Tongue (tissue), 2 donors: ENCODE results near the gene MEGF6. TPM values are rescaled to one million over a fixed set of nuclear protein-coding genes. Genes with fewer than 3 reads are reported as not detected.

Source experiments
- DNase-seq: peaks from one replicate; pipeline ENCODE4 v3.0.0-alpha.2; 2015
- total RNA-seq: library from RNA; depleted of rRNA; stranded (reverse); fragments of >200 nt; gene quantifications from one replicate; pipeline ENCODE4 v1.2.3, GENCODE V29; 2014

Gene MEGF6
- total RNA-seq, 1 donor from 2014 or later, result 33.6 TPM

DNA sequence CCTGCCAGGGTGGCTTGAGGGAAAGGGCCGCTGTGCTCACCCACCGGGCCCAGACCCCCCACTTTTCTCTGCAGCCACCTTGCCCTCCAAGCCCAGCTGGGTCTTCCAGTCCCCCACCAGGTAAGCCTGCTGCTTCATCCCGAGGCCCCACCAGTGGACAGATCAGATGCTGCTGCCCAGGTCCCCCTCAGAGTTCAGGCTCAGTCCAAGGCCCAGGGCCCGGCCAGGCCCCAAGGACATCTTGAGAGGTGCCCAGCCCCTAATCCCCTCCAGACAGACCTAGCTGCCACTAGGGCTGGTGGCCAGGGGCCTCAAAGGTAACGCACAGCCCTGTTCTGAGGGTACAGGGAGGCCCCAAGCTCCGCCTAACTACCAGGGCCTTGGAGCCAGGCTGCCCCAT, 58.6 kb downstream of the MEGF6 start:
- DNase-seq, result no peak

DNA sequence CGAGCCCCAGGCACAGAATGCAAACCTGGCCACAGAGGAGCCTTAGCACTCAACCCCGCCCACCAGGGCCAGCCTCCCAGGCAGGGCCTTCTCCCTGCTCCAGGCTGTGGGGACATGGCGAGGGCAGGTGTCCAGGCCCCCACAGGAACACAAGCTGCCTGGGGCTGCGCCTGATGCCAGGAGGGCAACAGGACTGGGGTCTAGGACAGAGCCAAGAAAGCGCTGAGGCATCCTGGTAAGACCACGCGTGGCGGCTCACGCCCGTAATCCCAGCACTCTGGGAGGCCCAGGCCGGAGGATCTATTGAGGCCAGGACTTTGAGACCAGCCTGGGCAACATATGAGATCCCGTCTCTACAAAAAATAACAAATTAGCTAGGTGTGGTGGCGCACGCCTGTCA, 59.1 kb downstream of the MEGF6 start:
- no peak for DNase-seq

DNA sequence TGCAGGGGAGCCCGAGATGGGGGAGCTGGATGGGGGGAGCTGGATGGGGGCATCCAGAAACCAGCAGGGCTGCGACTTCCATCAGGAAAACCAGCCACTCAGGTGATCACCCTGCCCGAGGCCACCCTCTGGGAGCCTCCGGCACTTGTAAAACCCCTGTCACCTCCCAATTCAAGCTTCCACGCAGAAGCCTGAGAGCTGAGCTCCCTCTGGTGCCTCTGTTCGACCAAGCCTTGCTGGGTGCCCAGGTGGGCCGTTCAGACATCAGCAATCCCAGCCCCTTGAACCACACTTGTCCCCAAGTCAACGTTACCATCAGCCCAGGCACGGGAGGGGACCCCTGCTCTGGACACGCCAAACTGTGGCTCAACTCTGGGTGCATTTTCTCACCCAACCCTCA, 59.6 kb downstream of the MEGF6 start:
- DNase-seq, result no peak

- no peak for DNase-seq
These were observed 60.0 kb downstream of the MEGF6 start for GRCh38 chr1:3551290-3551678.

- no peak for DNase-seq
These were observed 60.6 kb downstream of the MEGF6 start for GRCh38 chr1:3550511-3551289.

- DNase-seq, result no peak
These were observed 62.4 kb downstream of the MEGF6 start for GRCh38 chr1:3548895-3549294.

DNA sequence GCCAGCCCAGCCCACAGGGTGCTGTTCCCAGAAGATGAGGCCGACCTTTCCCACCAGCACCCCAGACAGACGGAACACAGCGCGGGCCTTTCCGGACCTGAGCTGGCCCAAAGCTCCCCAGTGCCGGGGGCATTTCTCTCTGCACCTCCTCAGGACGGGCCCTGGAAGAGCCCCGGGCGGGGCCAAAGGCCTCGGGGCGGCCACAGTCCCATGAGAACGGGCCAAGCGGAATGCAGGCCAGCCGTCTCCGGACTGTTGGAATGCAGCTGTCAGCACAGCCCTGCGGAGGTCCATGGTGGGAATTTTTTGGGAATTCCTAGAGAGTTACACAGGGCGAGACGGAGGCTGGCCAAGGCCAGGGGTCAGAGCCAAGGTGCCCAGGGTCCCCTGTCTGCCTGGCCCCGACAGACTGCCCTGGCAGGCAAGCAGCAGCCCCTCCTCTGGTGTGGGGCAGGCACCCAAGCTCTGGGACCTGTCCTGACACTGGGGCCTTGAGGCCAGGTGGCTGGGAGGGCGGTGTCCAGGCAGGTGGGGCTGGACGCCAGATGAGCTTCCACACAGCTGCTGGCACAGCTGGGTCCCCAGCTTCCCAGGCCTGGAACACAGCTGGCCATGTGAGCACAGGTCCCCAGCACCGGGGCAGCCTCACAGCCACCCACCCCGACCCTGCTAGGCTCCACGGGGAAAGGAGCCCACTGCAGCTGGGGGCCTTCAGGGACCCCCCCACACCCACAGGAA, 63.0 kb downstream of the MEGF6 start:
- peak; percentile 50 for DNase-seq

DNA sequence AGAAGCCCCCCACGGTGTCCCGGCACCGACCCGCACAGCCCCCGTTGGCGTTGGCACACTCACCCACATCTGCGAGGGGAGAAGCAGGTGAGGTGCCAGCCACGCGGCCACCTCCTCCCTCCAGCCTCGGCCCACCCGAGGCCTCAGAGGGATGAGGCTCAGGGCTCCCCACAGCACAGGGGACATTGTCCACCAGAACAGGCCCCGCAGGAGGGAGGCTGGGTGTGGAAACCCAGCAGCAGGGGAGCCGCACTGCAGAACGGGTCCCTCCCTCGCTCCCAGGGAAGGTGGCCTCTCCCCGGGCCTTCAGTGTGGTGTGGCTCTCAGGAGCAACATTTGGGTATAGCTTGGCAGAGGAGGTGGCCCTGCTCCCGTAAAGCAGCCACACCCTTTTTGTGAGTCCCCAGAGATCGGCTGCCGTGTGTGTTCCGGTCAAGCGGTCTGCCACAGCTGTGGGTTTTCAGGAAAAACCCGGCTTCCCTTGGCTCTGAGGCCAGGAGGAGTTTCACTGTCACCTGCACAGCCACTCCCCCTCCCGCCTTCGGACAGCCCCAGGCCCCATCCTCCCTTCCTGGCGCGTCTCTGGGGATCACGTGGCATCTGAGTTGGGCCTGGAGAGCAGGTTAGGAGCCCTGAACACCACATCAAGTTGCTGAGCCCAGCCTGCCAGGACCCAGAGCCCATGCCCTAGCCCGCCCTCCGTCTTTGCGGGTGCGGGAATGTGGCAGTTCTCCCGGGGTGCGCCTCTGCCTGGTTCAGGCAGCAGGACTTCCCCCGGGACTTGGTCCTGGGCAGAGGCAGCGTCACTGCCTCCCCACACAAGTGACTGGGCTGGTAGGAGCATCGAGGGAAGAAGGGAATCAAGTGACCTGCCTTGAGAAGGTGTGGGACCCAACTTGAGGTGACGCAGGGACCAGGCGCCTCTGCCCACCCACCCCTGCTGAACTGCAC, 64.0 kb downstream of the MEGF6 start:
- peak; percentile 44 for DNase-seq

DNA sequence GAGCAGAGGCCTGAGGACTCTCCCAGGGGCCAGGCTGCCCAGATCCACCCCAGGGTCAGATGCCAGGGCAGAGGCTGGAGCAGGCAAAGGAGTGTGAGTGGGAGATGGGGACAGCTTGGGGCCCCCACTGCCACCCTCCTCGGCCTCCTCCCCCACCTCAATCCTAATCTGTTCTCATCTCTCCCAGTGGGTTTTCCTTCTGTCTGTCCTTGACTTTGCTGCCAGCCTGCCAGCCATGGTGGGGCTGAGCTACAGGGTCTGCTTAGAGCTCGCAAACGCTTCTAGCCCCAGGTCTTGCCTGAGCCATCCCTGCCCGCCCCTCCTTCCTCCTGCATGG, 65.3 kb downstream of the MEGF6 start:
- no peak for DNase-seq

GRCh38 chr1:3545363-3546047, 65.8 kb downstream of the MEGF6 start:
- peak; percentile 50 for DNase-seq

- no peak for DNase-seq
These were observed 67.0 kb downstream of the MEGF6 start for GRCh38 chr1:3544040-3544977.

- DNase-seq, result no peak
These were observed 68.0 kb downstream of the MEGF6 start for GRCh38 chr1:3543076-3544039.

- no peak for DNase-seq
These were observed 68.6 kb downstream of the MEGF6 start for GRCh38 chr1:3542676-3543075.

DNA sequence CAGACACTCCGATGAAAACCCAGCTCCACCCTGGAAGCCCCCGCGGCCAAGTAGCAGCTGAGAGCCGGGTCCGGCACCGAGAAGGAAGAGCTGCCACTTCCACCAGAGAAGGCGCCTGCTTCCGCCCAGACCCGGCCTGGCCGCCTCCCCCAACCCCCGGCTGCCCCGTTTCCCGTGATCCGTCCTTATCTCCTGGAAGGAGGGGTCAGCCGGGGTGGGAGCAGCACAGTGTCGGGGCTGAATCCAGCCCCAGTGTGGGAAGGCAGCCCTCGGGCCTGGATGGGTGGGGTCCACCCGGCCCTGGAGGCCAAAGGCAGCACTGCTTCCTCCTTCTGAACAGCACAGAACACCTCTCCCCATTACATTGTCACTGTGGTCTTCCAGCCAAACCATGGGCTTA, 69.4 kb downstream of the MEGF6 start:
- no peak for DNase-seq

DNA sequence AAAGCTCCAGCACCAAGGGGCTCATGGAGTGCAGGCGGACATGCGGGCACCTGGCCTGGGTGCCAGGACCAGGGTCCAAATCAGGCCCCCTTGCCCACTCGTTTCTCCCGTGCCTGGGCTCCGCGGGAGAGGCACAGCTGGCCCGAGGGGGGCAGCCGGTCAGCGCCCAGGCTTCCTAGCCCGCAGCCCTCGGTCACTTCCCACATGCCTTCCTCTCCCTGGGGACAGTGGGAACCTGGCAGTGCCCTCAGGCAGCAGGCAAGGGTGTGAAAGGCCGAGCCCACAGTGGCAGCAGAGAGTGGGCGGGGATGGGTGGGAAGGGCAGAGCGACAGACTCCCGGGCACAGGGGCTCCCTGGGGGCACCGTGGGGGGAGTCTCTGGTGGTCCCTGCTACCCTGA, 69.8 kb downstream of the MEGF6 start:
- DNase-seq, result no peak

GRCh38 chr1:3540876-3541275, 70.4 kb downstream of the MEGF6 start:
- DNase-seq, result no peak

GRCh38 chr1:3539707-3540425, 71.4 kb downstream of the MEGF6 start:
- peak; percentile 69 for DNase-seq

DNA sequence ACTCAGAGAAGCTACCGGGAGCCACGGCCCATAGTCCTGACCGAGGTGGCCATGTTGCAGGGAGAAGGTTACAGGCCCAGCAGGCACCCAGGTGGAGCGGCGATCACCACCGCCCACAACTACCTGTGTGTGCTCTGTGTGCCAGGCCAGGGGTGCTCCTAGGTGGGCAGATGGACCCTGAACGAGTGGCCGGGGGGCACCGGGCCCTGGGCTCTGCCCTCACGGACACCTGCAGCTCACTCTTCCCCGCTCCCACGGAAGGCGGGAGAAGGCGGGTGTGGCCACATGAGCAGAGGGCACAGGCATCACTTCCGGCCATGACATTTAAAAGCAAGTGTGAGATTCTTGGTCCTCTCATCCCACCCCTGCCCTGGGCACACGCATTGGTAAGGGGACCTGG, 73.9 kb downstream of the MEGF6 start:
- no peak for DNase-seq
